Ovary (tissue), 3 donors: Measurements from ENCODE around the gene FSTL3.

Experiments
- CTCF ChIP-seq, 3 donors: fragments of 450-650 bp in 2 of 3; fragments of 200-600 bp in 1 of 3; IDR thresholded peaks; one replicate each; pipeline versions ENCODE4 v1.5.1 to v1.8.0; 2016 to 2022; ENCODE audit warnings: antibody characterized with exemption in 3 of 3, mild to moderate bottlenecking in 1 of 3
- POLR2A ChIP-seq: fragments of 450-650 bp; IDR thresholded peaks from one replicate; pipeline ENCODE4 v1.6.1; 2017; ENCODE audit warnings: antibody characterized with exemption, mild to moderate bottlenecking, moderate library complexity
- donor health status: DM: no; HTN: no; CAD: no.

GRCh38 chr19:648305-648704, 27.9 kb upstream of the FSTL3 start:
- TF ChIP-seq CTCF (IDR thresholded peaks at IDR 0.05) (no peak), POLR2A (no peak)
